ENCODE data around the gene SLC49A3.

SLC49A3 gene

DNA sequence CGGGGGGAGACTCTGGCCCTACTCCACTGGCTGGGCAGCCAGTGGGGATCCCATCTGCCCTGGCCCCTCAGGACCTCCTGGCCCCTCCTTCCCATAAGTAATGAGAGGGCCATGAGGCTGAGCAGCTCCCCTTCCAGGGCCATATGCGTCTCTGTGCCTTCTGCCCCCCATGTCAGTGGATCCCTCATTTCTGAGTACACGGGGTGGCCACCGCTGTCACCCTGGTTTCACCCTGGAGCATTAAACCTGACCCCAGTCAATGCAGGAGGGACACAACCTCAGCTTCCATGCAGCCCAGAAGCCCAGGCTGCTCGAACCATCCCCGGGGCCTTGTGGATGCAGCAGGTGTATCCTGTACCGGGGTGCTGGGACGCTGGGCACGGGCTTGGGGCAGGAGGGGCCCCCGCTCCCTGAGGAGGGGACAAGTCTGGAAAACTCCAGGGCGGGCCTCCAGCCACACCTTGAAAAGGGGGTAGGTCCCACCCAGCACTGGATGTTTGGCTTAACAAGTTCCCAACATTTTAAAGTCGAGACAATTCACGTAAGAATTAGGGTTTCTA is 39.1 kb downstream of the SLC49A3 start:
- TF ChIP-seq, protein P1, sequence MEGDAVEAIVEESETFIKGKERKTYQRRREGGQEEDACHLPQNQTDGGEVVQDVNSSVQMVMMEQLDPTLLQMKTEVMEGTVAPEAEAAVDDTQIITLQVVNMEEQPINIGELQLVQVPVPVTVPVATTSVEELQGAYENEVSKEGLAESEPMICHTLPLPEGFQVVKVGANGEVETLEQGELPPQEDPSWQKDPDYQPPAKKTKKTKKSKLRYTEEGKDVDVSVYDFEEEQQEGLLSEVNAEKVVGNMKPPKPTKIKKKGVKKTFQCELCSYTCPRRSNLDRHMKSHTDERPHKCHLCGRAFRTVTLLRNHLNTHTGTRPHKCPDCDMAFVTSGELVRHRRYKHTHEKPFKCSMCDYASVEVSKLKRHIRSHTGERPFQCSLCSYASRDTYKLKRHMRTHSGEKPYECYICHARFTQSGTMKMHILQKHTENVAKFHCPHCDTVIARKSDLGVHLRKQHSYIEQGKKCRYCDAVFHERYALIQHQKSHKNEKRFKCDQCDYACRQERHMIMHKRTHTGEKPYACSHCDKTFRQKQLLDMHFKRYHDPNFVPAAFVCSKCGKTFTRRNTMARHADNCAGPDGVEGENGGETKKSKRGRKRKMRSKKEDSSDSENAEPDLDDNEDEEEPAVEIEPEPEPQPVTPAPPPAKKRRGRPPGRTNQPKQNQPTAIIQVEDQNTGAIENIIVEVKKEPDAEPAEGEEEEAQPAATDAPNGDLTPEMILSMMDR (IDR thresholded peaks at IDR 0.05) = no peak

DNA sequence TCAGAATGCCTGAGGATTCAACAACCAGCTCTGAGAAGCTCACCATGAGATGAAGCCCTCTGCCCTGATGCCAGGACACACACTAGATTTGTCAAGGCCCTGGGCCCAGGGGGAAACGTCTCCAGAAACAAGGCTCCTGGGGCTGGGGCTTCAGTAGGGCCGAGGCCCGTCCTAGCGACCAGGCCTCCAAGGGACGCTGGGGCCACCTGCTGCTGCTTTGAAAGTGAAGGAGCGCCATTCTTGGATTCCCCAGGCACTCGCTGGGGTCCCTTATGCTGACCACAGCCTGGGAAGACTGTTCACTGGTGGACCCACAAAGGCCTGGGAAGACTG is 39.7 kb downstream of the SLC49A3 start:
- TF ChIP-seq, protein P1 (IDR thresholded peaks at IDR 0.05) = no peak

DNA sequence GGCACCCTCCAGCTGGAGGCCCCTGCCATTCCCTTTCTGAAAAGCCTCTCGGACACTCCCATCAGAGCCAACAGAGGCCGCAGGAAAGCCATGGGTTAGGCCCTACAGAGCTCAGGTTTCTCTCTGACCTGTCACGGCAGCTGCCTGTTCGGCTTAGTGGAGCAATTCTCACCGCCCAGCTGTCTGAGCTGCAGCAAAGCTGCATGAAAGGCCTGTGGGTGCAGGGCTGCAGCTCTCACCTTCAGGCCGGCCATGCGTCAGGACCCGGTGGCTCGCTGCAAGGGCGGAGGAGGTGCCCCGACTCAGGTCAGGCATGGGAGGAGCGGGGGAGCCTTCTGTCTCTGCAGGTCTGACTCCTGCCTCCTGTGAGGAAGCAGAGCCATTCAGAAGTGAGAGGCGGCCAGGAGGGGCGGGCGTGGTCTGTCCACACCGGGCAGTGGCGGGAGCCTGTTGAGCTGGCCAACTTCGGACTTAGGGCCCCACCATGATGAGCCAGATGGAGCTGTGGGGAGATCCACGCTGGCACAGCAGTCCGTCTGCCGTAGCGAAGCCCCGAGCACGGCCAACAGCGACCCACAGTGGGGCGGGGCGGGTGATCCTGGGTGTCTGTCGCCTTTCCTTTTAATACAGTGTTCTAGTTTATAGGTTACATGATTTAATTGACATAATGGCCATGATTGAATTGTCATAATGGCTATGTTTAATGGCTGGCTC is 40.2 kb downstream of the SLC49A3 start:
- TF ChIP-seq, protein P1 (IDR thresholded peaks at IDR 0.05) = no peak

DNA sequence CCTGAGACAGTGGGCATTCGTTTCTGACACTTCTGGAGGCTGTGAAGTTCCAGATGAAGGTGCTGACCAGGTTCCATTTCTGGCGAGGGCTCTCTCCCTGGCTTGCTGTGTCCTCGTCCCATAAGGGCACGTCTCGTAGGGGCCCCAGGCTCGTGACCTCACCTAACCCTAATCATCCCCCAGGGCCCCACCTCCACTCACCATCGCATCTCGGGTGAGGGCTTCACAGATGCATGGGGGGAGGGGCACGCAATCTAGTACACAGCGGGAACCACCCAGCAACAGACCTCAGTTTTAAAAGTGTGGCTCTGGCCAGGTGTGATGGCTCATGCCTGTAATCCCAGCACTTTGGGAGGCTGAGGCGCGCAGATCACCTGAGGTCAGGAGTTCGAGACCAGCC is 41.5 kb downstream of the SLC49A3 start:
- TF ChIP-seq, protein P1 (IDR thresholded peaks at IDR 0.05) = no peak

DNA sequence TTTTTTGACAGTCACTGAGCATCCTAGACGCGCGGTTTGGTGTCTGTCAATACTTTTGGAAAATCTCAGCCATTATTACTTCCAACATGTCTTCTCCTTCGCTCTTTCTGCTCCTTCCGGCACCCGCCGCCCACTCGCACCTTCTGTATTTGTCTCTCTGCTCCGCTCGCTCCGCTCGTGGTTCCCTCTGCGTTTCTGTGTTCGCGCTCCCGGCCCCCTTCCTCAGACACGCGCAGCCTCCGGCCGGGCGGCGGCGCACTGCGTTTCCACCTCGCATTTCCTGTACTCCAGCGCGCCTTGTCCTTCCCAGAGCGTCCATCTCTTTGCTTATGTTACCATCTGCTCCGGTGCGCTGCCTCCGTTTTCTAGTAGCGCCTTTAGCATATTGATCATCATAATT is 42.5 kb downstream of the SLC49A3 start:
- TF ChIP-seq, protein P1 (IDR thresholded peaks at IDR 0.05) = no peak

DNA sequence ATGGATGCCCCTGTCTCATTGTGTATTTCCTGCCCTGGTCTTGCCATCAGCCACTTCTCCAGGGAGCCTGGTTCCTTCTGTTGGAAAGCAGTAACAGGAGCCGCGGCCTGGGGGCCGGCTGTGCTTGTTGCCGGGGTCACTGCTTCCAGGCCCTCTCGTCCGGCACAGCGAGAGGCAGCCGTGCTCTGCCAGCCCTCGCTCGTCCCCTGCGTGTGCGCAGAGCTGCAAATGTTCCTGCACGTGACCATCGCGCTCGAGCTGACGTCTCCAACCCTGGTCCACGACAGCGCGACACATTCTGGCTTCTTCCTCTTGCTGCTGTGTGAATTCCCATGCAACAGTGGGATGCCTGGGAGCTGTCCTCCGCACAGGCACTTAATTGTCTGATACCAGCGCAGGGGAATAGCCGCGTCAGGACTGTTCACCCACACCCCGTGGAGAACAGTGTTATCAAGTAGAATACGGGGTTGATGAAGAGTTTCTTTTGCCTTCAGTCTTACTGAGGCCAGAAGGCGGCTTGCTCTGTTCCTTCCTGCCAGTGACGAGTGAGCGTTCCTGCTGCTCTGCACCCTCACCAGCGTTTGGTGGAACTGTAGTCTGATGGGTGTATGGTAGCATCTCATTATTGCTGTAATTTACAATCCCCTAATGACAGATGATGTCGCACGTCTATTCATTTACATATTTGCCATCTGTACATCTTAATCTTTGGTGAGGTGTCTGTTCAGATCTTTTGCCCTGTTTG is 51.2 kb downstream of the SLC49A3 start:
- TF ChIP-seq, protein P1 (IDR thresholded peaks at IDR 0.05) = no peak

DNA sequence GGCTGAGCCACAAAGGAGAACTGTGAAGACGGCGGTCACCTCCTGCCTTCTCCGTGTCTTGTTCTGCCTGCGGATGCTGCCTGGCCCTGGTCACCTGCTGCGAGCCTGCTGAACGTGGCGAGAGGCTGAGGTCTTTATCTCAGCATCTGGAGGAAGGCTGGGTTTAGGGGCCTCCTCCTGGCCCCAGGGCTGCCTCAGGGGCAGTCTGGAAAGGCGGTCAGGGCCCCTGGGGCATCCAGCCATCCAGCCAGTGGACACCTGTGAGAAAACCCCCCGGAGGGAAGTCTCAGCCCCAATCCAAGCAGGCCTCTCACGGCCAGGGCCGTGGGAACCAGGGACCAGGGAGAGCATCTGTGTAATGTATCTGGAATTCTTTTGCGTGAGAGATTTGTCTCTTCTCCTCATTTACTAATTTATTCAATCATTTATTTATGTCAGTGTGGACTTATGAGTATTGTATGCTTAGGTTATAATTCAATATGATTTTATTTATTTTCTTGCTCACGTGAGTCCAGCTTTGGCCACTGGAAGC is 52.3 kb downstream of the SLC49A3 start:
- TF ChIP-seq, protein P1 (IDR thresholded peaks at IDR 0.05) = no peak

Measured in LNCAP (cell line).